Adrenal gland (tissue), 12 donors: ENCODE measurements around the gene SLC25A26. TPM values are rescaled to one million over a fixed set of nuclear protein-coding genes. Genes with fewer than 3 reads are reported as not detected.

Source experiments
- DNase-seq, 7 donors: peaks; one replicate each; pipeline ENCODE4 v3.0.0-alpha.2; 2019 to 2020
- H3K27ac ChIP-seq, 5 donors: fragments of 200-600 bp; sonication (generic) in 4 of 5; 1 replicate in 3 of 5; 2 replicates in 2 of 5; pipeline versions ENCODE4 v1.5.1 to v1.8.0; 2016 to 2020; ENCODE audit warnings: mild to moderate bottlenecking in 1 of 5
- H3K27me3 ChIP-seq: fragments of 200-600 bp; 2 replicates; pipeline ENCODE4 v1.8.0; 2021
- H3K36me3 ChIP-seq, 2 donors: fragments of 200-600 bp; replicated peaks in 1 of 2; 1 replicate in 1 of 2; 2 replicates in 1 of 2; pipeline versions ENCODE4 v1.5.1 to v1.8.0; 2018 to 2022
- H3K4me1 ChIP-seq, 2 donors: fragments of 200-600 bp; replicated peaks in 1 of 2; 1 replicate in 1 of 2; 2 replicates in 1 of 2; pipeline versions ENCODE4 v1.5.1 to v1.8.0; 2018 to 2021
- H3K4me3 ChIP-seq, 4 donors: fragments of 200-600 bp; sonication (generic) in 3 of 4; one replicate each; pipeline ENCODE4 v1.5.1; 2016 to 2018
- H3K9me3 ChIP-seq, 3 donors: fragments of 200-600 bp; sonication (generic) in 1 of 3; replicated peaks in 1 of 3; 1 replicate in 2 of 3; 2 replicates in 1 of 3; pipeline versions ENCODE4 v1.5.1 to v1.8.0; 2016 to 2021
- CTCF ChIP-seq, 6 experiments: fragments of 450-650 bp in 4 of 6; fragments of 200-600 bp in 2 of 6; sonication (generic) in 1 of 6; IDR thresholded peaks; 1 replicate in 5 of 6; 2 replicates in 1 of 6; pipeline versions ENCODE4 v1.5.1 to v1.8.0; 2016 to 2021; ENCODE audit warnings: antibody characterized with exemption in 6 of 6, mild to moderate bottlenecking in 2 of 6, moderate library complexity in 1 of 6
- POLR2A ChIP-seq, 2 donors: fragments of 450-650 bp; IDR thresholded peaks; one replicate each; pipeline ENCODE4 v1.6.1; 2017; ENCODE audit warnings: antibody characterized with exemption in 2 of 2, mild to moderate bottlenecking in 2 of 2, moderate library complexity in 1 of 2
- WGBS, 4 donors: extraction: QIAGEN DNeasy Blood & Tissue Kit in 2 of 4; methylation state at CpG; one replicate each; pipeline versions ENCODE4 v1.1.5 to v1.1.7; 2013 to 2017; 5-methylcytosine and 5-hydroxymethylcytosine counted together
- intact Hi-C, 2 donors: fragments of 100-400 bp; cut with DNase I; formaldehyde crosslinking; loops; one replicate each; pipeline versions ENCODE4 v1.14.1 to v1.15.0; 2022 to 2023
- polyA plus RNA-seq, 3 donors: library from polyadenylated mRNA; stranded (reverse); fragments of 200-250 nt in 2 of 3; fragments of 350-450 nt in 1 of 3; fragmentation: Illumina TruSeq in 1 of 3; extraction: RNeasy Lipid Tissue Mini Kit (QIAGEN cat#74804) in 1 of 3; gene quantifications; one replicate each; pipeline ENCODE4 v1.2.3, GENCODE V29; 2013 to 2014
- total RNA-seq, 9 donors: library from RNA; depleted of rRNA in 4 of 9; stranded (reverse); fragments of >200 nt in 4 of 9; fragments of 120-200 nt in 1 of 9; fragmentation: NEBNext Ultra II Directional in 1 of 9; extraction: Animal tissue kit (Norgen Biotek cat#: 25700) in 1 of 9; gene quantifications; one replicate each; pipeline versions ENCODE4 v1.1.0 to v1.2.4, GENCODE V29; 2013 to 2023
- donor health status: healthy with polysubstance abuse.
- donor health status: Bipolar disorder and iron deficiency.
- donor health status: DM: yes; HTN: yes; CAD: no.
- donor health status: DM: no; HTN: no; CAD: no.
- donor health status: DM: no; HTN: no; CAD: no.
- donor health status: DM: yes; HTN: yes; CAD: no.

SLC25A26 gene
- total and polyA plus RNA-seq, 12 donors, result 9.5 to 38.2 (median 22.2) TPM

- Histone ChIP-seq H3K27me3 (no peaks in the 10 kb centered on the region), H3K4me3 (no peak overlapping the region), H3K4me1 (no peaks in the 10 kb centered on the region), H3K9me3 (no peaks in the 10 kb centered on the region), H3K36me3 (peaks cover 0 to 8% of the 10 kb centered on the region in 2 donors), H3K27ac (no peak overlapping the region)
- WGBS, 4 donors, result 76 to 97% (median 93%) methylated on average over 2 of the region's 2 CpGs
- TF ChIP-seq CTCF (IDR thresholded peaks at IDR 0.05), result no peak
- TF ChIP-seq POLR2A (IDR thresholded peaks at IDR 0.05), result no peak
- intact Hi-C loops, result no loop called here
- DNase-seq, result no peak
These were observed 27.8 kb downstream of the SLC25A26 start for GRCh38 chr3:66248641-66249040.

- Histone ChIP-seq H3K9me3 (no peaks in the 10 kb centered on the region), H3K4me1 (no peaks in the 10 kb centered on the region), H3K27ac (no peak overlapping the region), H3K27me3 (no peaks in the 10 kb centered on the region), H3K4me3 (no peak overlapping the region), H3K36me3 (no peaks in the 10 kb centered on the region)
- WGBS, 4 donors, result 53 to 67% (median 60%) methylated on average over 6 of the region's 6 CpGs
- peak; percentile 68 to 86 (median 78) for TF ChIP-seq CTCF (IDR thresholded peaks at IDR 0.05)
- no peak for TF ChIP-seq POLR2A (IDR thresholded peaks at IDR 0.05)
- intact Hi-C loops, result no loop called here
- DNase-seq, result no peak
These were observed 33.2 kb downstream of the SLC25A26 start for GRCh38 chr3:66253790-66254620.

GRCh38 chr3:66255865-66256264 is 35.1 kb downstream of the SLC25A26 start:
- TF ChIP-seq POLR2A (IDR thresholded peaks at IDR 0.05) (no peak), CTCF (IDR thresholded peaks at IDR 0.05) (no peak)
- no peak for DNase-seq
- no peak overlapping the region for H3K4me3 ChIP-seq
- no peaks in the 10 kb centered on the region for H3K36me3 ChIP-seq
- WGBS, 4 donors, result 81 to 88% (median 85%) methylated on average over 3 of the region's 3 CpGs
- no peaks in the 10 kb centered on the region for H3K27me3 ChIP-seq
- H3K27ac ChIP-seq, result no peak overlapping the region
- H3K9me3 ChIP-seq, result no peaks in the 10 kb centered on the region
- H3K4me1 ChIP-seq, result no peaks in the 10 kb centered on the region
- intact Hi-C loops, result no loop called here

GRCh38 chr3:66256806-66257205 is 36.0 kb downstream of the SLC25A26 start:
- no peaks in the 10 kb centered on the region for H3K27me3 ChIP-seq
- 66 to 84% (median 78%) methylated on average over 2 of the region's 2 CpGs for WGBS, 4 donors
- TF ChIP-seq POLR2A (IDR thresholded peaks at IDR 0.05) (no peak), CTCF (IDR thresholded peaks at IDR 0.05) (no peak)
- no peak overlapping the region for H3K4me3 ChIP-seq
- DNase-seq, result no peak
- H3K27ac ChIP-seq, result no peak overlapping the region
- H3K4me1 ChIP-seq, result no peaks in the 10 kb centered on the region
- no peaks in the 10 kb centered on the region for H3K9me3 ChIP-seq
- H3K36me3 ChIP-seq, result no peaks in the 10 kb centered on the region
- intact Hi-C loops, result no loop called here
